HG02588 (cell line): ENCODE data around the gene KCND3.
"Not testable (repeated sequence)": the region's sequence is repeated elsewhere in the genome, so short reads cannot be mapped to it uniquely, and the experiment has no call there.

Source experiments
- ATAC-seq: cut with Tn5 transposase; IDR thresholded peaks from one replicate; pipeline ENCODE4 v1.9.1; 2021; ENCODE audit warnings: mild to moderate bottlenecking, moderate library complexity; ENCODE audit not compliant: unreplicated experiment

KCND3 gene

DNA sequence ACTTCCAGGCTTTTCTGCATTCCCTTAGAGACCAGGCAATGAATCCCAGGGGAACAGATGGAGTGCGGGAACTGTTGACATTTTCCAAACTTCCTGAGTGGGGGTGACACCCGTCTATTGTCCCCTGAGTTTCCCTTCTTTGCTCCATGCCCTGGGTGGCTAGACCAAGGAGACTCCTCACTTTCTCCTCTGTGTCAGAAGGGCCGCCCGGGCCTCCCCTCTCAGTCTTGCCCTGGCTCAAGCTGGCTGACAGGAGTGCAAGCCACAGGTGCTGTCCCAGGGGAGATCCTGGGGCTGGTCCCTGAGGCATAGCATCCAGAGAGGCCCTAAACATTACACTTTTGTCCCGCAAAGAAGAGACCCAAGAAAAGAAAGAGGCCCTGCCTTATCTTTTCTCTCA is 170.9 kb downstream of the KCND3 start:
- ATAC-seq, result no peak

DNA sequence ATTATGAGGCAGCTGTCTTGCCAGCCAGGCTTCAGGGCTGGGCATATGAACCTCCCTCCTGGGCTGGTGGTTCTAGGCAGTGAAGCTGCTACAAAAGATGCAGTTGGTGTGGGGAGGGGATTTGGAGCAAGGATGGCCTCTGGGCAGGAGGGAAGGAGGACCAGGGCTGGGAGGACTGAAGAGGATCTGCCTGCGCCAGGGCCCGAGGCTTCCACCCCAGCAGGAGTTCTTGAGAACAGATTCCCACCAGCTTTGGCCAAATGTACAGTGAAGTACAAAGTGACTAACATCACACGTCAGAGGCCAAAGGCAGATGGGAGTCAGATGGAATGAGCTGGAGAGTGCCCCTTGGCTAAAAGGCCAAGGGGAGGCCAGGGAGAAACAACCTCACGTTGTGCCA is 171.4 kb downstream of the KCND3 start:
- ATAC-seq, result no peak

DNA sequence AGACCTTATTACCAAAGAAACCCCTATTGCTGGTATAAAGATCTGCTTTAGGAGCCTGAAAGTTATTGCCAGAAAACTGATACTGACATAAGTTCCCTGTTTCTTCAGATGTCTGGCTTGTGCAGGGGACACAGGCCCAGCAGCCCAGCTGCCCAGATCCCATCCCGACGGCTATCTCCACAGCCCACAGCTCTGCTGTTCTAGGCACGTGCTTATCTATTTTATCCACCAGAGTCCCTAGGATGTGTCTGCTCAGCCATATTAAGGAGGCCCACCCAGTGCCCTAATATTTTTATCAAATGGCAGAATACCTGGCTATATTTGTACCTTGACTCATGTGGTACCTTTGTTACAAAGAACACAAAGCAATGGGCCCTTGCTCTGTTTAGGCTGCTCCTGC is 174.8 kb downstream of the KCND3 start:
- no peak for ATAC-seq

DNA sequence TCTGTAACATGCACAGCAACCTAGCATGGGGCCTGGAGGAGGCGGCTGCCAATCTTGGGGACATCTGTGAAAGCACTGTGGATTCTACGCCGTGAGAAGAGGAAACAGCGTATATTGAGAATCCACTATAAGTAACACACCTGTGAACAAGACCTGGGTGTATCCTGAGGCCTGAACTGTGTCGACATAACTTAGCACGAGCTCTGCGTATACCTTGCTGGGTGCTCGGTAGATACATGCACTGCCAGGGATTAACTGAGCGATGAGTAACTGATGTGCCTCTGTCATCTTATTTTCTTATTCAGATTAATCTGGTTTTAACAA is 175.2 kb downstream of the KCND3 start:
- ATAC-seq, result no peak

DNA sequence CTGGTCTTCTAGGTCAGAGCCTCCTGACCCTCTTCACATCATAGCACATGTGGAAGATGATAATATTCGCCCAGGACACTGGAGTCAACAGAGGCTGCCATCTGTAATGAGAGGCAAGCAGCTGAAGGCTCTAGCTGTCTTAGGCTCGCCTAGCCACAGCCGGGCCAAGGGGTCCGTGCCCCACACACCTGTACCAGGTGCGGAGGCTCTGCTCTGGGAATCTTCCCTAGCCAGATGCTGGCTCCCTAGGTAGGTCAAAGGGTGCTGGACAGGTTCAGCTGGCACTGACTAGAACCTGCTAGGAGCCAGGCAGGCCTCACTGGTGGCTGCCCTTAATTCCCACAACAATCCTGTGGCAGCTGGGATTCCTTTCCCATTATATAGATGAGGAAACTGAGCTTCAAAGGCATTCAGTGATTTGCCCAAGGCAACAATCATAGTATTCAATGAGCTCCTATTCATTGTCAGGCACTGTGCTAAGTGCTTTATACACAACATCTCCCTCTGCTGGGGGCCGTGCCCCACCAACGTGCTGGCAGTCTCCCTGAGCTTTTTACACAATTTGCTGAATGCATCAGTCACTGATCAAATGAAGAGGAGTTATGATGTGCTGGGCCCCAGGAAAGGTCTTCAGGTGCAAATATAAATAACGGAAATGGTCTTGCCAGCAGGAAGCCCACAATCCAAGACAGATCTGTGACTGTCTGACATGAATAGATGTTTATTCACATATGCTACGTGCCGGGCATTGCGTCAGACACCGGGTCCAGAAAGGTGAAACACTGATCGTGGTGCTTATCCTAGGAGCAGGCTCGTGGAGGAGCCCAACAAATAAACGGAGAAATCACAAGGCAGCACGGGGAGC is 175.8 kb downstream of the KCND3 start:
- ATAC-seq, result no peak

DNA sequence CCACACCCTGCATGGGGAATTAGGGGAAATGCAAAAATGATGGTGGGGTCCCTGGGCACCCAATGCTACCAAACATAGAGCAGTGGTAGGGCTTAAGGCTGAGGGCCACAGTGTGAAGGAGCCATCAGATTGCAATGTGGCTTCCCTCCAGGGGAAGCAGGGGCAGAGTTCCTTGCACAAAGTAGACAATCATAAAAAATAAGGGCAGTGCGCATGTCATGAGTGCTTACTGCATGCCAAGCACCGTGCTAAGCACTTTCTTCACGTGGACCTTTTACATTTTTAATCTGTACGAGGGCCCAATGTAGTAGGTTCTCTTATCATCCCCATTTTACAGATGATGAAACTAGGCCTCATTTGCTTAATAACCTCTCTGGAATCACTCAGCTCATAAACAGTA is 177.2 kb downstream of the KCND3 start:
- ATAC-seq, result no peak

DNA sequence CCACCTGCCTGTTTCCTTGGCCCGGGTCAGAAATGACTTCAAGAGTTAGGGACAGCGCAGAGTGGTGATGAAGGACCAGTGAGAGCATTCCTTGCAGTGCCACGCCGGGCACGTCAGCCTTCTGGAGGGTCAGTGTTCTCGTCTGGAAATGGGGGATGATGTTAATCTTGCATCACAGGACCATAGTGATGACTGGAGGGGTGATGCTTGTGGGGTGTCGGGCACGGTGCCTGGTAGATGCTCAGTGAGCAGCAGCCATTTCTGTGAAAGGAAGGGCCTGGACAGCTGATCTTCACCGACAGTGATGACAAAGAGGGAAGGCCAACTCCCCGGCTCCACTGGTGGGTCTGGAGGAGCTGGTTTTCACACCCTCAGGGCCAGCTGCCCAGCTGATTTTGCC is 177.6 kb downstream of the KCND3 start:
- ATAC-seq, result no peak

DNA sequence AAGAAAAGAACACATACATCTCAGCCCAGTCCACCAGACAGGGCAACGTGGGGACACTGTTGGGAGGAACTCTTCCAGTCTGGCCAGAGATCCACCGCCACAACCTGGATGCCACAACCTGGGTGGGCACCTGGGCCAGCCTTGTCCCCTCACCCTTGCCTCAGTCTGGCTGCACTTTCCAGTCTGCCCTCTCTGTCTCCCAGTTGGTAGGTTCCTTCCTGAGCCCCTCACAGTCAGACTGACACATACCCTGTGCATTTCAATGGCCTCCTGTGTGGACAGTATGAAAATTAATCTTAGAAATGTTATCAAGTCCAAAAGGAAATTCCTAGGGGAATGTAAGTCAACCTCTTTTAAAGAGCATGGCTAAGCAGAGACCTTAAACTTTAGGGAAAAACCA is 184.2 kb downstream of the KCND3 start:
- ATAC-seq, result no peak

DNA sequence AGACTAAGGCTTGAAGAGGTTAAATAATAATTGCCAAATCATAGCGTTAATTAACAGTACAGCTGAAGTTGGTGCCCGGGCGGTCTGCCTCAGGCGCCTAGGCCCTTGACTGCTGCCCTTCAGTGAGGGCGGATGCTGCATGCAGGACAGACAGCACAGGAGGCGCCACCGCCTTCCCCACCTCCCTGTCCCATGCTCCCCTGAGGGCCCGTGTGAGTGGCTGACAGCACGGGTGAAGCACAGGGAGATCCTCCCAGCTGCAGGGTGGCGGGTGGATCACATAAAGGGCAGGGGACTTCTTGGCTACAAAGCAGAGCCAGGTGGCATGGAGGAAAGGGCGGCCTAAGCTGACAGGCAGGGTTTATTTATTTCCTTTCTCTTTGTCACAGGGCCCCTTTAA is 184.7 kb downstream of the KCND3 start:
- no peak for ATAC-seq

DNA sequence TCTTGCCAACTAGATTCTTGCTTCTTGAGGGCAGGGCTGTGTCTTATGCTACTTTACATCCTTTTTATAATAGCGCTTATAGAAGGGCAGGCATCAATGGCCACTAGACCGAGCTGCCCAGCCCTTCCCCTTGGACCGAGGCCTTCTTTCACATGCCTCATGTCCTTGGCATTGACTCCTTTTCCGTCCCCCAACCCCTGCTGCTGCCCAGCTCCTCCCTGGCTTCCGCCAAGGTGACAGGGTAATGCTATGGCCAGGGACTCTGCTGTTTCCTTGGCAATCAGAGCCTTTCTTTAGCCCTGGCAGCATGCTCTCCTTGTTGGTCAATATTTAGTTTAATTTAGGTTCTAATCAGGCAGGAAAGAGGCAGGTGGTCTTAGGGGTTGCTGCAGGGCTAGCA is 185.5 kb downstream of the KCND3 start:
- ATAC-seq, result no peak

DNA sequence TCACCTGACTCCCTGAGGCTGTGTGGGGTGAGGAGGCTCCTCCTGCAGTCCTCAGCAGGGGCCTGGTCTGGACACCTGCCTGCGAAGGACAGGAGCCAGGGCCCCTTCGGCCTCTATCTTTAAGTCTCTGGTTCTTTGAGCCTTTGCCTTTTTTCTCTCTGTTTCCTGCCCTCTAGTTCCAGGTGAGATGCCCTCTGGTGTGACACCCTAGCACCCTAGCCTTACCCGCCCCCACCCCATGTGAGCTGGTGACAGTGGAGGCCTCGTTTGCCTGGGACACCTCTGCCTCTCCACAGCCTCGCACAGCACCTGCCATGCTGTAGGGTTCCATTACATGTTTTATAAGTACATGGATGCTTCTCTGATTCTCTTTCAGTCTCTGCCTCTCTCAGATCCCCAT is 186.5 kb downstream of the KCND3 start:
- ATAC-seq, result no peak

DNA sequence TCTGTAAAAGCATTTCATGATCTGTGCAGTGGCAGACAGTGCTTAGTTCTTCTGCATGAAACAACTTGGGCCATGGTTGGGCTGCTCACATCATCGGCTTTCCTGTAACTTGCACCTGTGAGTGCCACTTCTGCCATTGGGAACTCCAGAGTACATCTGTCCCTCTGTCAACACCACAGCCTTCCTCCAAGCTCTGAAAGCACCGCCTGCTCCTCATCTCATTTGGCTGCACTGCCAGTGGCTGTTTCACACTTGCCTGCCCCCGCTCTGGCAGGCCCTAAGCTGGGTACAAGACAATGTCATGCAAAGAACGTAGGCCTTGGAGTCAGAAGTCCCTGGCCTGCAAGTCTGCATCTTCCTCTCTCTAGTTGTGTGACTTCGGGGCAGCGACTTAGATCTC is 187.4 kb downstream of the KCND3 start:
- no peak for ATAC-seq

DNA sequence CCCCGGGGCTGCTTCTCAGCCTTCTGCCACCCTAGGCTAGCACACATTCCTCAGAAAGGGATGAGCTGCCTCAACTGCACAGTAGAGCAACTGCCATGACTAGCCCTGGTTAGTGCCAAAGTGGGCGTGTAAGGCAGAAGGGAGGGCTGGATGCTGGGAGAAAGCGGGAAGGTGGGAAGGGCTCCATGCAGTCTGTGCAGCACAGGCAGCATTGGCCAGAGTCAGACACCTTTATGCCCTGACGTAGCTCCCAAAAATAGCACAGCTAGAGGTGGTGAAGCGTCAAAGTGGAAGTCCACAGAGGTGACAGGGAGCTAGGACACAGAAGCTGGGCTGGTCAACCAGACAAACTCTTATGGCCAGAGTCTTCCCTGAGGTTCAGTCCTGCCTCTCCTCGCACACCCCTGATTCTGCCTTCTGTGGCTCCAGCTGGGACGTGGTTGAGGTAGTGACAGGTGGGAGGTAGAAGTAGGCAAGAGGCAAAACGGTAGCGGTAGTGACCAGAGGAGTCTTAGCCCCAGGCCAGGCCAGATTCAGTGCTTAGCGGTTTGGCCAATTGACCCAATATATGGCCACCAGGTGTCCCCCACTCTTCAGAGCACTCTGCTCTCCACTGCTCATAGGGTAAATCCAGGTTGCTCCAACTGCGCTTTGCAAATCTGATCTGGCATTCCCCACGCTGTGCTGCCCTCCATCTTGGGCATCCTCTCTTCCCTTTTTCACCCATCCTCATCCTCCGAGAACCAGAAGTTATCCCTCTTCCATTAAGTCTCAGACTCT is 188.2 kb downstream of the KCND3 start:
- no peak for ATAC-seq

DNA sequence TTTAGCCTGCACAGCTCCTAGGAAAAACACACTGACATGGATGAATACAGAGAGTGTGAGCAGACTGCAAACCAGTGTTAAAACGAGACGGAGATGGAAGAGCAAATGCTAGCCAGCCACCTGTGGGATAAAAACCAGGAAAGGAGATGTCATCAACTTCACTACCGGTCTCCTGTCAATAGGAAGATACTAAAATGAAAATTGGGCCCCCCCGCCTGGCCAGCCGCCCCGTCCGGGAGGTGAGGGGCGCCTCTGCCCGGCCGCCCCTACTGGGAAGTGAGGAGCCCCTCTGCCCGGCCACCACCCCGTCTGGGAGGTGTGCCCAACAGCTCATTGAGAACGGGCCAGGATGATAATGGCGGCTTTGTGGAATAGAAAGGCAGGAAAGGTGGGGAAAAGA is 189.7 kb downstream of the KCND3 start:
- not testable (repeated sequence) for ATAC-seq

DNA sequence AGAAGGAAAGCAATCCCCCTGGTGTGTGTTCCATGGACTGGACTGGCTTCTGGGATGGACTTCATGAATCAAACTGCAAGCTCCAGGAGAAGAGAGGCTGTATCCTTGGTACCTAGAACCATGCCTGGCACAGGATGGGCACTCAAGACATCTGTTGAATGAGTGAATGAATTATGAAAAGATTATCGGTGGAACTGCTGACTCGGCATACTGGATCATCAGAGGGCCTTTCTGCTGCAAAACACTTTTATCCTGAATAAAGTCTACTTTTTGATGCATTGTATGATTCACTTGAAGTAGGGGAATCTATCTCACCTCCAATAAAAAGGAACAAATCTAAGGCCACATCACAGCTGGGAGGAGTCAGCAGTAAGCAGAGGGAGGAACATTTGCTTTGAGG is 190.9 kb downstream of the KCND3 start:
- ATAC-seq, result no peak

DNA sequence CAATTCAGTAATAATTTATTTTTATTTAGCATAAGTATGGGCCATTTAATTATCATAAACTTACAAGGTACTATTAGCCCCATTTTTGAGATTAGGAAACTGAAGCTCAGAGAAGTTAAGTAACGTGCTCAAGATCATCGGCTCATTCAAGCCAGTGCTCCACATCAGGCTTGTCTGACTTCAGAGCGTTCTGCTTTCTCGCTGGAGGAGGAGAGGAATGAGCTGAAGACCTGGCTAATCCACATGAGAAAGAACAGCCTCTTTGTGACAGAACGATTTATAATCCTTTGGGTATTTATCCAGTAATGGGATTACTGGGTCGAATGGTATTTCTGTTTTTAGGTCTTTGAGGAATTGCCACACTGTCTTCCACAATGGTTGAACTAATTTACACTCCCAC is 194.1 kb downstream of the KCND3 start:
- ATAC-seq, result no peak

DNA sequence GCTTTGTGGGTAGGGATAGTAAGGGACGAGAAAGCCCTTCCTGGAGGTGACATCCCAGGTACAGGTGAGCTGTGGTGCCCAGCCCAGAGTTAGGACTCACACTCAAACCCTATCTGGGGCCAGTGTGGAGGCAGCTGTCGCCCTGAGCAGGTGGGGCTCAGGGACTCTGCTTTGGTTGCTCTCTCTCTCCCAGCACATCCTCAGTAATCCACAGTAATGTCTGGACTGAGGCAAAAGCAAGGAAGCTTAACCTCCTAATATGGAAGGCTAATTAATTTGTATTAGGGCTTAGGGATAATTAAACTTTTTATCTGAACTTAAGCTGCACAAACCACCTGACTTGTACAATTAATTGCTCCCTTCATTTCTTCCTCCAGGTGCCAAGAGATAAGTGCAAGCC is 195.5 kb downstream of the KCND3 start:
- ATAC-seq, result no peak

DNA sequence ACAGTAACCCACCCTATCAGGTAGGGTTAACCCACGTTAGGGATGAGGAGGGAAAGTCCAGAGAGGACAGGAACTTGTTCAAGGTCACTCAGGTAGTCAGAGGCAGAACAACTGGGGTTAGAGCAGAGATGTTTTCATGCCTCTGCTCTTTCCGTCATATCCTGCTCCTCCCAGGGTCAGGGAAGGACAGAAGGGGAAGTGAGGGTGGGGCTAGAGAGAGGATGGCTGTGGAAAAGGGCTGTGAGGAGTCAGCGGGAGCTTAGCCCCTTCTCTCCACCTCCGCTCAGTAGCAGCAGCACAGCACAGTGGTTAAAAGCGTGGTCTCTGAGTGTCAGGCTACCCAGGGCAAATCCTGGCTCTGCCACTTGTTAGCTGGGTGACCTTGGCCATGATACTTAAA is 197.2 kb downstream of the KCND3 start:
- ATAC-seq, result no peak

DNA sequence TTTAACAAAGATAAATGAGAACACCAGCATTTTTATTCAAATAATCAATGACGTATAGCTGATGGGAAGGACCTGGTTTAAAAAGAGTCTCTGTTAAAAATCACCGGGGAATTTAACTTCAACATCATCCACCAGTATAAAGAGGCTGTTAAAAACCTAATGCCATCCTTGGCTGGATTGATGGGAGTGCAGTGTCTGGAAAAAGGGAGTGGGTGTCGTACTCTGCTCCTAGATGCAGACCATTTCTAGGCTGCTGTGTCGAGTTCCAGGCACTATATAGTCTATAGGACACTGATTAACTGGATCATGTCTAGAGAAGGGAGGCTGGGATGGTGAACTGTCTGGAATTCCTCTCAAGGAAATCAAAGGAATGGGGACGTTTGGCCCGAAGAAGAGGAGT is 197.7 kb downstream of the KCND3 start:
- ATAC-seq, result no peak

DNA sequence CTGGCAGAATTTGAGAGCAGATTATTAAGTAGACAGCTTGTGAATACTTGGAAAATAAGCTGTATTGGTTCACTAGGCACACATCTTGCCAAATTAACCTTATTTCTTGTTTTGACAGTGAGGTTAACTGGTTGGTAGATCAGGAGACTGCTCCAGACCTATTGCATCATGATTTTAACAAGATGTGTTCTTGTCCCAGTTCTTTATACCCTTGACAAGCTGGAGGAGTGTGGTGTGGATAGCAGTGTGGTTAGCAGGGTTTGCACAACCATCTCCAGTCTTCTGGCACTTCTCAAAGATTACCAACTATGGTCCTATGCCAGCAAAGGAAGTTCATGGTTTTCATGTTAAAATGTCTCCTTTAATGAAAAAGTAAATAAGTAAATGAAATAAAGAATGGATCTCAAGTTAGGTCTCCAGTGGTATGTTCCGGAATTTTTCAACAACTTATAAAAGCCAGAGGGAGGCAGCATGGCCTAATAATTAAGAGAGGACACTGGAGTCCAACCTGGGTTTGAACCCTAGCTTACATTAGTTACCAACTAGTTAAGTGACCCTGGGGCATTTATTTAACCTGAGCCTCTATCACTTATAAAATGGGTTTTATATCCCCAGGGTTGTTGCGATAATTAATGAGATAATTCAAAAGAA is 199.7 kb downstream of the KCND3 start:
- ATAC-seq, result no peak

DNA sequence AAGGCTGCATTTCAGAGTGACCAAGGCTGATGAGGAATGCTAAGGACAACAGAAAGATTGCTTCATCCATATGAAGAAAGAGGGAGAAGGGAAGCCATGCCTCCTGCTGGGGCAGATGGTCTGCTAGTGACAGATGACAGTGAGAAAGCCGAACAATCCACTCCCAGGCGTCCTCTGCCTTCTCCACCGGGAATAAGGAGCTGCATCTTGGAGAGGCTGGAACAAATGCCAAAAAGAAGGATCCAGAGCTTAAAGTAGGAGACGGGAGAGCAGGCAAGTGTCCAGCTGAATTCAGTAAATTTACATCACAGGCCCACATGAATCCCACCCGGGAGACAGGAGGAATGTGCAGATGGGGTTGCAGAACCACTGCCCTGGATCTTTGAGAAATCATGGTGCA is 200.3 kb downstream of the KCND3 start:
- no peak for ATAC-seq

DNA sequence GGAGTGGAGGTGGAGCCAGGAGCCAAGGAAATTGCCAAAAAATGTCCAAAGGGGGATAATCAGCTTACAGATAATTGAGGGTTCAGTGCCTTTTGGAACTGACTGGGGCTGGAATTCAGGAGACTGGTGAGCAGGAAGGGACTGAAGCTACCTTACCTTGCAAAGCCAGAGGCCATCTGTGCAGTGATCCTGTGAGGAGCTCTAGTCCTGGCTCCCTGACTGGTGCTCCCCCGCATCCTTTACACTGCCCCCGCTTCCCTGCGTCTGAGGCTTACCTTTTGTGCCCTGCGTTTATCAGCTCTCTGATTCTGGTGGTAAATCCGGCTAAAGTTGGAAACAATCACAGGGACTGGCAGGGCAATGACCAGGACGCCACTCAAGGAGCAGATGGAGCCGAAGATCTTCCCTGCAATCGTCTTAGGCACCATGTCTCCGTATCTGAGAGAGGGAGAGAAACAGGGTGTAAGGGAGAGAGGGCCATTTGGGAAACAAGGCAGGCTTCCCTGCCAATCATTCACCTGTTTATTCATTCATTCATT is 202.7 kb downstream of the KCND3 start:
- ATAC-seq, result no peak
